Breast epithelium (tissue), 3 donors: ENCODE results near the gene ZNRD2.

ENCODE experiments used
- CTCF ChIP-seq, 3 donors: fragments of 450-650 bp; IDR thresholded peaks; one replicate each; pipeline ENCODE4 v1.5.1; 2016 to 2017; ENCODE audit warnings: antibody characterized with exemption in 3 of 3, mild to moderate bottlenecking in 3 of 3, moderate library complexity in 3 of 3
- POLR2AphosphoS5 ChIP-seq, 3 donors: sonication (generic); formaldehyde crosslinking; IDR thresholded peaks; one replicate each; pipeline ENCODE4 v1.6.1; 2017; ENCODE audit warnings: antibody characterized with exemption in 3 of 3

GRCh38 chr11:65599216-65599954, 29.1 kb downstream of the ZNRD2 start:
- no peak for TF ChIP-seq CTCF (IDR thresholded peaks at IDR 0.05)
- TF ChIP-seq POLR2AphosphoS5 (IDR thresholded peaks at IDR 0.05) = no peak
